ENCODE data around the gene CXorf58. TPM values are rescaled to one million over a fixed set of nuclear protein-coding genes. Genes with fewer than 3 reads are reported as not detected.

Gene CXorf58
- total RNA-seq, 2 donors from 2014 or later = not detected

DNA sequence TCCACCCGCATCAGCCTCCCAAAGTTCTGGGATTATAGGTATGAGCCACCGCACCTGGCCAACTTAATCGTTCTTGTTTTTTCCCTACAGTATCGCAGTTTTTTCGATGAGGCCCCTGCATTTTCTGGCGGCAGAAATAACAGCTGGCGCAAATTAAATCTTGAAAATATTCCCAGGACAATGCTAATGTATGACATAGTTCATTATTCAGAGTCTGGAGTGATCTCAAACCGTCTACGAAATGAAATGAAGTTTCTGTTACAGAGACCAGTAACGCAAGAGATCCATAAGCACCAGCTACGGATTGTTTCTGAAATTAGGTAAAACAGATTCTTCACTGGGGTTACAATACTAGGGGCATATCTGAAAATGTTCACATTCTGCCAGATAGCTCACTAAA, 27.3 kb downstream of the CXorf58 start:
- no peak overlapping the region for H3K4me3 ChIP-seq
- no peak overlapping the region for H3K27ac ChIP-seq
- H3K9me3 ChIP-seq = no peaks in the 10 kb centered on the region
- H3K36me3 ChIP-seq = no peaks in the 10 kb centered on the region
- H3K27me3 ChIP-seq (replicated peaks; ENCODE audit: insufficient read depth) = no peaks in the 10 kb centered on the region
- H3K4me1 ChIP-seq (ENCODE audit: control insufficient read depth in 1 of 2, low read depth in 2 of 2) = no peaks in the 10 kb centered on the region
- ATAC-seq (ENCODE audit: insufficient number of reproducible peaks, low FRiP score, low read depth) (no peak), DNase-seq (ENCODE audit: low spot score) (no peak)
- TF ChIP-seq CTCF (IDR thresholded peaks at IDR 0.05) = no peak

GRCh38 chrX:23936180-23936579, 28.4 kb downstream of the CXorf58 start:
- ATAC-seq (ENCODE audit: insufficient number of reproducible peaks, low FRiP score, low read depth) (no peak), DNase-seq (ENCODE audit: low spot score) (no peak)
- Histone ChIP-seq H3K27me3 (replicated peaks; ENCODE audit: insufficient read depth) (no peaks in the 10 kb centered on the region), H3K4me1 (ENCODE audit: control insufficient read depth in 1 of 2, low read depth in 2 of 2) (no peaks in the 10 kb centered on the region), H3K36me3 (no peaks in the 10 kb centered on the region), H3K27ac (no peak overlapping the region), H3K4me3 (no peak overlapping the region), H3K9me3 (no peaks in the 10 kb centered on the region)
- no peak for TF ChIP-seq CTCF (IDR thresholded peaks at IDR 0.05)

DNA sequence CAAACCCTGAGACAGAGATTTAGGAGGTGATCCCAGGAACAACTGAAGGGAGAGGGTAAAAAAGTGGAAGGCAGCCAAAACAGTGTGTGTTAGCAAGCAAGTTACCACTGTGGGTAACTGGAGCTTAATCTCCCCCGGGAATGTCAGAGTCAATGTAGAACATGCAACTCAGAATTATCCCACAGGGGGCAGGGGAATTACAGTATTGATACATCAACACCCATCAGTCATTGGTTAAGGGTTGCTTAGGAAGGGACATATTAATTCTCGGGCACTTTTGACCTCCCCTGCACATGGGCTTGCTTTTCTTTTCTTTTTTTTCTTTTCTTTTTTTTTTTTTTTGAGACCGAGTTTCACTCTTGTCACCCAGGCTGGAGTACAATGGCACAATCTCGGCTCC, 29.3 kb downstream of the CXorf58 start:
- no peaks in the 10 kb centered on the region for H3K4me1 ChIP-seq (ENCODE audit: control insufficient read depth in 1 of 2, low read depth in 2 of 2)
- no peaks in the 10 kb centered on the region for H3K36me3 ChIP-seq
- no peak overlapping the region for H3K27ac ChIP-seq
- no peaks in the 10 kb centered on the region for H3K27me3 ChIP-seq (replicated peaks; ENCODE audit: insufficient read depth)
- ATAC-seq (ENCODE audit: insufficient number of reproducible peaks, low FRiP score, low read depth) = no peak
- H3K4me3 ChIP-seq = no peak overlapping the region
- TF ChIP-seq CTCF (IDR thresholded peaks at IDR 0.05) = no peak
- no peaks in the 10 kb centered on the region for H3K9me3 ChIP-seq
- no peak for DNase-seq (ENCODE audit: low spot score)

DNA sequence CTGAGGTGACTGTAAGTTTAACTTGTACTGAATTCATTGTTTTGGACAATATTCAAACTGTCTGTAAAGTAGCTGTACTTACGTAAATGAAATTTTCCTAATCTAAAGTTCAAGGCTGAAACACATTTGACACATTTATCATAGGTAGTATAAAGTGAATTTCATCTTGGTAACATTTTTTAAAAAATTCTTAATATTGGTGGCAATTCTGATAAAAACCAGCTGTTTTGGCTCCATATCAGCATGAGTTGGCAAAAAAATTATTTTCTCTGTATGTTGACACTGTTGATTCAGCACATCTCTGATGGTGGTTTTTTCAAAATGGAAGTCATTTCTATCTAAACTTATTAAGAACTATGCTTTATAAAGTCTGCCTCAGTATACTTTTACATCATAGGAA, 30.9 kb downstream of the CXorf58 start:
- Histone ChIP-seq H3K4me3 (no peak overlapping the region), H3K9me3 (no peaks in the 10 kb centered on the region), H3K4me1 (ENCODE audit: control insufficient read depth in 1 of 2, low read depth in 2 of 2) (no peaks in the 10 kb centered on the region), H3K27ac (no peak overlapping the region), H3K36me3 (no peaks in the 10 kb centered on the region), H3K27me3 (replicated peaks; ENCODE audit: insufficient read depth) (no peaks in the 10 kb centered on the region)
- TF ChIP-seq CTCF (IDR thresholded peaks at IDR 0.05) = no peak
- DNase-seq (ENCODE audit: low spot score) (no peak), ATAC-seq (ENCODE audit: insufficient number of reproducible peaks, low FRiP score, low read depth) (no peak)

GRCh38 chrX:23939203-23939602, 31.4 kb downstream of the CXorf58 start:
- H3K27ac ChIP-seq = no peak overlapping the region
- H3K4me1 ChIP-seq (ENCODE audit: control insufficient read depth in 1 of 2, low read depth in 2 of 2) = no peaks in the 10 kb centered on the region
- DNase-seq (ENCODE audit: low spot score) = no peak
- no peak for ATAC-seq (ENCODE audit: insufficient number of reproducible peaks, low FRiP score, low read depth)
- H3K36me3 ChIP-seq = no peaks in the 10 kb centered on the region
- no peak overlapping the region for H3K4me3 ChIP-seq
- H3K9me3 ChIP-seq = no peaks in the 10 kb centered on the region
- no peaks in the 10 kb centered on the region for H3K27me3 ChIP-seq (replicated peaks; ENCODE audit: insufficient read depth)
- no peak for TF ChIP-seq CTCF (IDR thresholded peaks at IDR 0.05)
